Spinal cord (tissue), 10 donors: Measurements from ENCODE around the gene APCDD1. TPM values are rescaled to one million over a fixed set of nuclear protein-coding genes. Genes with fewer than 3 reads are reported as not detected.

Experiments used
- DNase-seq, 6 donors: peaks; one replicate each; pipeline versions ENCODE4 v3.0.0 to v3.0.0-alpha.2; 2013 to 2015; ENCODE audit warnings: low spot score in 6 of 6, low read depth in 4 of 6
- H3K27ac ChIP-seq: one replicate; pipeline ENCODE4 v1.5.1; 2013; ENCODE audit warnings: low read depth, low read length, control low read depth
- H3K27me3 ChIP-seq: one replicate; pipeline ENCODE4 v1.6.1; 2013; ENCODE audit warnings: low read length; ENCODE audit not compliant: control insufficient read depth, insufficient read depth
- H3K36me3 ChIP-seq: one replicate; pipeline ENCODE4 v1.6.1; 2013; ENCODE audit warnings: low read length; ENCODE audit not compliant: control insufficient read depth, insufficient read depth
- H3K4me1 ChIP-seq: one replicate; pipeline ENCODE4 v1.6.1; 2013; ENCODE audit warnings: low read length; ENCODE audit not compliant: control insufficient read depth, insufficient read depth
- H3K4me3 ChIP-seq: one replicate; pipeline ENCODE4 v1.5.1; 2013; ENCODE audit warnings: low read depth, low read length, control low read depth
- H3K9me3 ChIP-seq: one replicate; pipeline ENCODE4 v1.6.1; 2013; ENCODE audit warnings: low read length; ENCODE audit not compliant: control insufficient read depth, insufficient read depth
- WGBS: methylation state at CpG from one replicate; pipeline ENCODE4 v1.1.5; 2013; ENCODE audit warnings: missing lambda C conversion rate; ENCODE audit not compliant: insufficient coverage; 5-methylcytosine and 5-hydroxymethylcytosine counted together
- long read RNA-seq, 4 donors: transcript quantifications; one replicate each; lab custom pipeline, GENCODE V29; 2026
- polyA plus RNA-seq, 2 donors: library from polyadenylated mRNA; unstranded; fragments of 120-200 nt; gene quantifications; one replicate each; pipeline ENCODE4 v1.2.1, GENCODE V29; 2013; ENCODE audit not compliant: insufficient read length in 2 of 2
- total RNA-seq, 2 donors: library from RNA; depleted of rRNA in 1 of 2; stranded (reverse); fragments of 120-200 nt in 1 of 2; fragments of >200 nt in 1 of 2; gene quantifications; one replicate each; pipeline versions ENCODE4 v1.2.3 to v1.2.4, GENCODE V29; 2013 to 2014
- donor health status: healthy.

The APCDD1 gene
- total RNA-seq (10 to 100 TPM; 91.9 to 94.7 TPM), polyA plus RNA-seq (100 to 1,000 TPM; 358 to 431 TPM)
- long read RNA-seq, donor 1, transcript APCDD1-201 (5 exons, 3,809 nt): major isoform, 67 of 89 reads
- long read RNA-seq, donor 1, partial matches to known transcripts: 15 of 89 reads
- long read RNA-seq, donor 1, other reads (novel, unspliced or antisense): 7 of 89 reads
- long read RNA-seq, donor 2, transcript APCDD1-201 (5 exons, 3,809 nt): major isoform, 19 of 29 reads
- long read RNA-seq, donor 2, partial matches to known transcripts: 10 of 29 reads
- long read RNA-seq, donor 2, other reads (novel, unspliced or antisense): 0 of 29 reads
- long read RNA-seq, donor 3, transcript APCDD1-201 (5 exons, 3,809 nt): major isoform, 17 of 73 reads
- long read RNA-seq, donor 3, partial matches to known transcripts: 54 of 73 reads
- long read RNA-seq, donor 3, other reads (novel, unspliced or antisense): 0 of 73 reads
- long read RNA-seq, donor 4, transcript APCDD1-201 (5 exons, 3,809 nt): major isoform, 33 of 64 reads
- long read RNA-seq, donor 4, partial matches to known transcripts: 31 of 64 reads
- long read RNA-seq, donor 4, other reads (novel, unspliced or antisense): 0 of 64 reads

GRCh38 chr18:10453806-10454680 lies at the start of gene APCDD1:
Gene APCDD1 (plus strand): TSS chr18:10454635. CDS start chr18:10454982, 347 bp downstream.
- Histone ChIP-seq H3K36me3 (no peaks in the 10 kb centered on the region), H3K27me3 (no peaks in the 10 kb centered on the region), H3K4me1 (peaks cover 21% of the 10 kb centered on the region), H3K27ac (peak within 1 kb of the TSS; percentile 93), H3K9me3 (no peaks in the 10 kb centered on the region), H3K4me3 (peak within 1 kb of the TSS; percentile 75)
- 1% methylated on average over 55 of the region's 64 CpGs for WGBS
- DNase-seq: peak in 5 of 6 donors; percentile 49 to 92 (median 75)

GRCh38 chr18:10405014-10405493 lies 49.4 kb upstream of the APCDD1 start:
- H3K9me3 ChIP-seq: no peaks in the 10 kb centered on the region
- WGBS: 100% methylated on average over 1 of the region's 10 CpGs
- no peaks in the 10 kb centered on the region for H3K27me3 ChIP-seq
- peak overlapping the region; percentile 80 for H3K27ac ChIP-seq
- H3K36me3 ChIP-seq: no peaks in the 10 kb centered on the region
- peaks cover 52% of the 10 kb centered on the region for H3K4me1 ChIP-seq
- DNase-seq: peak in 1 of 6 donors; percentile 27
- no peak overlapping the region for H3K4me3 ChIP-seq

GRCh38 chr18:10405816-10406663 lies 48.4 kb upstream of the APCDD1 start:
- Histone ChIP-seq H3K4me3 (no peak overlapping the region), H3K27me3 (no peaks in the 10 kb centered on the region), H3K4me1 (peaks cover 55% of the 10 kb centered on the region), H3K27ac (peak overlapping the region; percentile 80), H3K9me3 (no peaks in the 10 kb centered on the region), H3K36me3 (no peaks in the 10 kb centered on the region)
- WGBS: 22% methylated on average over 9 of the region's 16 CpGs
- peak in 2 of 6 donors; percentile 42 to 88 for DNase-seq

GRCh38 chr18:10408131-10408530 lies 46.3 kb upstream of the APCDD1 start:
- Histone ChIP-seq H3K9me3 (no peaks in the 10 kb centered on the region), H3K27ac (no peak overlapping the region), H3K4me3 (no peak overlapping the region), H3K4me1 (peaks cover 45% of the 10 kb centered on the region), H3K36me3 (no peaks in the 10 kb centered on the region), H3K27me3 (no peaks in the 10 kb centered on the region)
- DNase-seq: no peak
- 73% methylated on average over 7 of the region's 7 CpGs for WGBS

- H3K9me3 ChIP-seq: no peaks in the 10 kb centered on the region
- no peak for DNase-seq
- no peak overlapping the region for H3K4me3 ChIP-seq
- peaks cover 38% of the 10 kb centered on the region for H3K4me1 ChIP-seq
- no peak overlapping the region for H3K27ac ChIP-seq
- H3K27me3 ChIP-seq: no peaks in the 10 kb centered on the region
- no peaks in the 10 kb centered on the region for H3K36me3 ChIP-seq
Observed at GRCh38 chr18:10409041-10409440, 45.4 kb upstream of the APCDD1 start.

GRCh38 chr18:10410472-10411308 lies 43.7 kb upstream of the APCDD1 start:
- 61% methylated on average over 8 of the region's 11 CpGs for WGBS
- Histone ChIP-seq H3K4me1 (peaks cover 40% of the 10 kb centered on the region), H3K27me3 (no peaks in the 10 kb centered on the region), H3K9me3 (no peaks in the 10 kb centered on the region), H3K4me3 (no peak overlapping the region), H3K36me3 (no peaks in the 10 kb centered on the region), H3K27ac (peak overlapping the region; percentile 10)
- peak in 1 of 6 donors; percentile 70 for DNase-seq

- H3K4me1 ChIP-seq: peaks cover 34% of the 10 kb centered on the region
- H3K9me3 ChIP-seq: no peaks in the 10 kb centered on the region
- no peak for DNase-seq
- no peaks in the 10 kb centered on the region for H3K27me3 ChIP-seq
- H3K36me3 ChIP-seq: no peaks in the 10 kb centered on the region
- no peak overlapping the region for H3K4me3 ChIP-seq
- H3K27ac ChIP-seq: no peak overlapping the region
- WGBS: 86% methylated on average over 5 of the region's 5 CpGs
Observed at GRCh38 chr18:10412933-10413332, 41.5 kb upstream of the APCDD1 start.

- no peak overlapping the region for H3K4me3 ChIP-seq
- H3K9me3 ChIP-seq: no peaks in the 10 kb centered on the region
- 94% methylated on average over 3 of the region's 3 CpGs for WGBS
- peaks cover 34% of the 10 kb centered on the region for H3K4me1 ChIP-seq
- no peaks in the 10 kb centered on the region for H3K27me3 ChIP-seq
- H3K36me3 ChIP-seq: no peaks in the 10 kb centered on the region
- H3K27ac ChIP-seq: no peak overlapping the region
- DNase-seq: no peak
Observed at GRCh38 chr18:10413722-10414121, 40.7 kb upstream of the APCDD1 start.
